ENCODE data around the gene PPP1R15A. TPM values are rescaled to one million over a fixed set of nuclear protein-coding genes. Genes with fewer than 3 reads are reported as not detected.
"Not testable (repeated sequence)": the region's sequence is repeated elsewhere in the genome, so short reads cannot be mapped to it uniquely, and the experiment has no call there.

Gene PPP1R15A
- polyA plus RNA-seq, 1 donor (not counting 4 experiments of a cell fraction or from before 2014, with no cell fraction given): 36.6 TPM

DNA sequence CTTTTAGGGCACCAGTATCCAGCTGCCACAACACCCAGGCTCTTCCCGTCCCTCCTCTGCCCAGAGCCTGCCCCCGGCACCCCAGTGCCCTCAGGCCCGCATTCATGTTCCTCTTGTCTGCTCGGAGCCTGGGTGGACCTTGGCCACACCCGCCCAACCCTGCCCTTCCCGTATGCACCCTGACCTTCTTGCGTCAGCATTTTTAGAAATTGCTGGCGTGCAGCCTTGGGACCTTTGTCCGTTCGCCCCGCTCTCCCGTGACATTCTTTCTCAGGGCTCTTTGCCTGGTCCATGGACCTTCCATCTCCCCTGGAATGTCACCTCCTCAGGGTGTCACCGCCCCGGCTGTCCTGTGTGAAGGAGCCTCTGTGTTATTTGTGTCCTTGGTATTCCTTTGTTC is 35.5 kb downstream of the PPP1R15A start:
- Histone ChIP-seq H3K4me1 (ENCODE audit: control insufficient read depth, extremely low read depth, insufficient read depth, low read length) (no peaks in the 10 kb centered on the region), H4K20me1 (ENCODE audit: control insufficient read depth, extremely low read depth, insufficient read depth, low read length) (no peaks in the 10 kb centered on the region), H3K79me2 (ENCODE audit: control insufficient read depth, insufficient read depth, low read length) (peaks cover under 1% of the 10 kb centered on the region), H3K9ac (ENCODE audit: control insufficient read depth, extremely low read depth, insufficient read depth, low read length) (no peak overlapping the region), H3K27me3 (ENCODE audit: control insufficient read depth, extremely low read depth, insufficient read depth, low read length) (no peaks in the 10 kb centered on the region), H3K9me3 (ENCODE audit: control insufficient read depth, low read depth, low read length) (no peaks in the 10 kb centered on the region), H2AFZ (ENCODE audit: control insufficient read depth, low read length) (no peak overlapping the region), H3K4me2 (ENCODE audit: control insufficient read depth, extremely low read depth, insufficient read depth, low read depth, low read length) (no peak overlapping the region), H3K4me3 (ENCODE audit: control insufficient read depth in 2 of 3, extremely low read depth in 1 of 3, insufficient read depth in 2 of 3, low read depth in 1 of 3, low read length in 3 of 3) (no peak overlapping the region), H3K9me1 (ENCODE audit: control insufficient read depth, extremely low read depth, insufficient read depth, low read length) (peaks cover 4% of the 10 kb centered on the region), H3K36me3 (ENCODE audit: control insufficient read depth in 2 of 2, extremely low read depth in 1 of 2, insufficient read depth in 2 of 2, low read length in 2 of 2) (peaks cover 8 to 23% of the 10 kb centered on the region in 2 experiments), H3K27ac (ENCODE audit: control insufficient read depth, insufficient read depth, low read length) (no peak overlapping the region)
- TF ChIP-seq EZH2 (IDR thresholded peaks at IDR 0.05; ENCODE audit: low read length): no peak
- TF ChIP-seq, protein P1, sequence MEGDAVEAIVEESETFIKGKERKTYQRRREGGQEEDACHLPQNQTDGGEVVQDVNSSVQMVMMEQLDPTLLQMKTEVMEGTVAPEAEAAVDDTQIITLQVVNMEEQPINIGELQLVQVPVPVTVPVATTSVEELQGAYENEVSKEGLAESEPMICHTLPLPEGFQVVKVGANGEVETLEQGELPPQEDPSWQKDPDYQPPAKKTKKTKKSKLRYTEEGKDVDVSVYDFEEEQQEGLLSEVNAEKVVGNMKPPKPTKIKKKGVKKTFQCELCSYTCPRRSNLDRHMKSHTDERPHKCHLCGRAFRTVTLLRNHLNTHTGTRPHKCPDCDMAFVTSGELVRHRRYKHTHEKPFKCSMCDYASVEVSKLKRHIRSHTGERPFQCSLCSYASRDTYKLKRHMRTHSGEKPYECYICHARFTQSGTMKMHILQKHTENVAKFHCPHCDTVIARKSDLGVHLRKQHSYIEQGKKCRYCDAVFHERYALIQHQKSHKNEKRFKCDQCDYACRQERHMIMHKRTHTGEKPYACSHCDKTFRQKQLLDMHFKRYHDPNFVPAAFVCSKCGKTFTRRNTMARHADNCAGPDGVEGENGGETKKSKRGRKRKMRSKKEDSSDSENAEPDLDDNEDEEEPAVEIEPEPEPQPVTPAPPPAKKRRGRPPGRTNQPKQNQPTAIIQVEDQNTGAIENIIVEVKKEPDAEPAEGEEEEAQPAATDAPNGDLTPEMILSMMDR (optimal IDR thresholded peaks at IDR 0.05 in 1 of 3, IDR thresholded peaks at IDR 0.05 in 1 of 3, conservative IDR thresholded peaks at IDR 0.05 in 1 of 3; ENCODE audit: extremely low read depth in 1 of 3, insufficient read depth in 2 of 3, low read length in 3 of 3): no peak
- DNase-seq (ENCODE audit: low read depth, low spot score): no peak
- dilution Hi-C loops (cut with MboI; ENCODE audit: extremely low pct_ligation_motif_present, low sequenced_read_pairs): no loop called here
- no peak for FAIRE-seq

DNA sequence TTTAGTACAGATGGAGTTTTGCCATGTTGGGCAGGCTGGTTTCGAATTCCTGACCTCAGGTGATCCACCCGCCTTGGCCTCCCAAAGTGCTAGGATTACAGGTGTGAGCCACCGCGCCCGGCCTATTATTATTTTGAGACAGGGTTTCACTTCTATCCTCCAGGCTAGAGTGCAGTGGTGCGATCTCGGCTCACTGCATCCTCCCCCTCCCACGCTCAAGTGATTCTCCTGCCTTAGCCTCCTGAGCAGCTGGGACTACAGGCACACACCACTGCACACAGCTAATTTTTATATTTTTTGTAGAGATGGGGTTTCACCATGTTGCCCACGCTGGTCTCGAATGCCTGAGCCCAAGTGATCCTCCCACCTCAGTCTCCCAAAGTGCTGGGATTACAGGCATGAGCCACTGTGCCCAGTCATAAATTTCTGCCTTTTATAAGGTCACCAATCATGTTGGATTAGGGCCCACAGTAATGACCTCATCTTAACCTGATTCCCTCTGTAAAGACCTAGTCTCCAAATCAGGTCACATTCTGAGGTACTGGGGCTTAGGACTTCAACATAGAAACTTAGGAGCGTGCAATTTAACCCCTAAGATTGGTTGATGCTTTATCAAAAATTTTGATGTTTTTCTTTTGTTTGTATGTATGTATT is 37.3 kb downstream of the PPP1R15A start:
- H3K4me3 ChIP-seq (ENCODE audit: control insufficient read depth in 2 of 3, extremely low read depth in 1 of 3, insufficient read depth in 2 of 3, low read depth in 1 of 3, low read length in 3 of 3); DNase-seq (ENCODE audit: low read depth, low spot score); H3K9ac ChIP-seq (ENCODE audit: control insufficient read depth, extremely low read depth, insufficient read depth, low read length); H3K9me1 ChIP-seq (ENCODE audit: control insufficient read depth, extremely low read depth, insufficient read depth, low read length); H3K9me3 ChIP-seq (ENCODE audit: control insufficient read depth, low read depth, low read length); H3K4me2 ChIP-seq (ENCODE audit: control insufficient read depth, extremely low read depth, insufficient read depth, low read depth, low read length); dilution Hi-C loops (cut with MboI; ENCODE audit: extremely low pct_ligation_motif_present, low sequenced_read_pairs); H2AFZ ChIP-seq (ENCODE audit: control insufficient read depth, low read length); H4K20me1 ChIP-seq (ENCODE audit: control insufficient read depth, extremely low read depth, insufficient read depth, low read length); H3K27ac ChIP-seq (ENCODE audit: control insufficient read depth, insufficient read depth, low read length); H3K79me2 ChIP-seq (ENCODE audit: control insufficient read depth, insufficient read depth, low read length); FAIRE-seq; H3K27me3 ChIP-seq (ENCODE audit: control insufficient read depth, extremely low read depth, insufficient read depth, low read length); H3K4me1 ChIP-seq (ENCODE audit: control insufficient read depth, extremely low read depth, insufficient read depth, low read length): not testable (repeated sequence)
- peaks cover 19 to 29% of the 10 kb centered on the region in 2 experiments for H3K36me3 ChIP-seq (ENCODE audit: control insufficient read depth in 2 of 2, extremely low read depth in 1 of 2, insufficient read depth in 2 of 2, low read length in 2 of 2)

DNA sequence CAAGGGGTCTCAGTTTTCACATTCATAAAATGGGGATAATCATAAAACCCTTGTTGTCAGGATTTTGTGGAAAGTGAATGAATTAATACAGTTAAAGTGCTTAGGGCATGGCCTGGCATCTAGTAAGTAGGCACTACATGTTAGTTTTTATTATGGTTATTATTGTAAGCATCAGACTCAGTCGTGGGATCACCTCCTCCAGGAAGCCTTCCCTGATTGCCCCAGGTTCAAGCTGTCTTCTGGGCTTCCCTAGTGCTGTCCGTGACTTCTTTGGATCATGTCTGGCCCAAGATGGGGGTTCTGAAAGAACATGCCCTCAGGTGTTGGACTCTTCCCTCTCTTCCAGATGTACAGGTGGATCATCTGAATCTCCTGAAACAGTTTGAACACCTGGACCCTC is 38.6 kb downstream of the PPP1R15A start:
- H4K20me1 ChIP-seq (ENCODE audit: control insufficient read depth, extremely low read depth, insufficient read depth, low read length): no peaks in the 10 kb centered on the region
- no peak overlapping the region for H3K4me2 ChIP-seq (ENCODE audit: control insufficient read depth, extremely low read depth, insufficient read depth, low read depth, low read length)
- FAIRE-seq (no peak), DNase-seq (ENCODE audit: low read depth, low spot score) (no peak)
- TF ChIP-seq EZH2 (IDR thresholded peaks at IDR 0.05; ENCODE audit: low read length): no peak
- TF ChIP-seq, protein P1 (optimal IDR thresholded peaks at IDR 0.05 in 1 of 3, IDR thresholded peaks at IDR 0.05 in 1 of 3, conservative IDR thresholded peaks at IDR 0.05 in 1 of 3; ENCODE audit: extremely low read depth in 1 of 3, insufficient read depth in 2 of 3, low read length in 3 of 3): no peak
- H2AFZ ChIP-seq (ENCODE audit: control insufficient read depth, low read length): no peak overlapping the region
- H3K27ac ChIP-seq (ENCODE audit: control insufficient read depth, insufficient read depth, low read length): no peak overlapping the region
- H3K4me1 ChIP-seq (ENCODE audit: control insufficient read depth, extremely low read depth, insufficient read depth, low read length): no peaks in the 10 kb centered on the region
- no peaks in the 10 kb centered on the region for H3K79me2 ChIP-seq (ENCODE audit: control insufficient read depth, insufficient read depth, low read length)
- peaks cover 22 to 23% of the 10 kb centered on the region in 2 experiments for H3K36me3 ChIP-seq (ENCODE audit: control insufficient read depth in 2 of 2, extremely low read depth in 1 of 2, insufficient read depth in 2 of 2, low read length in 2 of 2)
- H3K4me3 ChIP-seq (ENCODE audit: control insufficient read depth in 2 of 3, extremely low read depth in 1 of 3, insufficient read depth in 2 of 3, low read depth in 1 of 3, low read length in 3 of 3): no peak overlapping the region
- no peak overlapping the region for H3K9ac ChIP-seq (ENCODE audit: control insufficient read depth, extremely low read depth, insufficient read depth, low read length)
- H3K9me3 ChIP-seq (ENCODE audit: control insufficient read depth, low read depth, low read length): no peaks in the 10 kb centered on the region
- H3K9me1 ChIP-seq (ENCODE audit: control insufficient read depth, extremely low read depth, insufficient read depth, low read length): no peaks in the 10 kb centered on the region
- dilution Hi-C loops (cut with MboI; ENCODE audit: extremely low pct_ligation_motif_present, low sequenced_read_pairs): no loop called here
- no peaks in the 10 kb centered on the region for H3K27me3 ChIP-seq (ENCODE audit: control insufficient read depth, extremely low read depth, insufficient read depth, low read length)
